ENCODE measurements around the gene ARFRP1. TPM values are rescaled to one million over a fixed set of nuclear protein-coding genes. Genes with fewer than 3 reads are reported as not detected.

The ARFRP1 gene
- total and polyA plus RNA-seq, 2 of the 13 experiments (the other 11 are each of a cell fraction or from before 2014, with no cell fraction given): 32.0 to 51.1 TPM

GRCh38 chr20:63697357-63697867, 10.4 kb downstream of the ARFRP1 start (continued):
- TF ChIP-seq UBTF (CRISPR knock-in tag; IDR thresholded peaks at IDR 0.05) (peak; percentile 2; the same call in 1 of the 2 replicates), SIX4 (CRISPR knock-in tag; IDR thresholded peaks at IDR 0.05) (no peak), ZNF251 (CRISPR knock-in tag; IDR thresholded peaks at IDR 0.05) (peak; percentile 78; the same call in 1 of the 2 replicates), FOSL1 (CRISPR knock-in tag; IDR thresholded peaks at IDR 0.05; ENCODE audit: borderline replicate concordance) (no peak), ZSCAN12 (CRISPR knock-in tag; IDR thresholded peaks at IDR 0.05) (no peak), PTBP1 (IDR thresholded peaks at IDR 0.05; ENCODE audit: low read depth, low read length, poor library complexity, severe bottlenecking) (no peak), NR1H2 (CRISPR knock-in tag; IDR thresholded peaks at IDR 0.05; ENCODE audit: borderline replicate concordance, low read depth) (no peak), ZKSCAN8 (CRISPR knock-in tag; IDR thresholded peaks at IDR 0.05; ENCODE audit: borderline replicate concordance) (no peak), ZNF619 (CRISPR knock-in tag; IDR thresholded peaks at IDR 0.05) (no peak), MTA3 (CRISPR knock-in tag; IDR thresholded peaks at IDR 0.05) (no peak), ATF1 (CRISPR knock-in tag; IDR thresholded peaks at IDR 0.05) (no peak), PATZ1 (CRISPR knock-in tag; IDR thresholded peaks at IDR 0.05) (no peak), ARID5B (CRISPR knock-in tag; IDR thresholded peaks at IDR 0.05) (no peak), MAFG (CRISPR knock-in tag; IDR thresholded peaks at IDR 0.05) (no peak), ZSCAN30 (CRISPR knock-in tag; IDR thresholded peaks at IDR 0.05) (no peak), MLX (CRISPR knock-in tag; IDR thresholded peaks at IDR 0.05) (no peak), SNAPC4 (CRISPR knock-in tag; IDR thresholded peaks at IDR 0.05) (no peak)
